HepG2 (cell line): Measurements from ENCODE around the gene OTOP2.

Experiments used
- ATF1 ChIP-seq: IDR thresholded peaks from 2 replicates; pipeline ENCODE4 v1.6.1; 2016; ENCODE audit warnings: mild to moderate bottlenecking, control low read depth
- BHLHE40 ChIP-seq: IDR thresholded peaks from 2 replicates; pipeline ENCODE4 v1.6.1; 2011; ENCODE audit warnings: low read length, improper control_type of control experiment
- CTCF ChIP-seq: sonication (generic); formaldehyde crosslinking; IDR thresholded peaks from 2 replicates; pipeline ENCODE4 v1.5.0; 2020; ENCODE audit warnings: mild to moderate bottlenecking, missing genetic modification reagents, moderate library complexity
- ELF3 ChIP-seq: IDR thresholded peaks from 2 replicates; pipeline ENCODE4 v1.6.1; 2016; ENCODE audit warnings: missing genetic modification reagents, missing compliant biosample characterization
- GATAD1 ChIP-seq: IDR thresholded peaks from 2 replicates; pipeline ENCODE4 v1.6.1; 2016; ENCODE audit warnings: missing genetic modification reagents, missing compliant biosample characterization
- GTF3A ChIP-seq: sonication (generic); formaldehyde crosslinking; conservative IDR thresholded peaks from 2 replicates; pipeline ENCODE4 v1.4.0; 2020; ENCODE audit warnings: mild to moderate bottlenecking, missing genetic modification reagents
- TARDBP ChIP-seq: sonication (generic); formaldehyde crosslinking; IDR thresholded peaks from 2 replicates; pipeline ENCODE4 v1.8.0; 2022; ENCODE audit warnings: mild to moderate bottlenecking, missing genetic modification reagents
- ZNF567 ChIP-seq: sonication (generic); formaldehyde crosslinking; IDR thresholded peaks from 2 replicates; pipeline ENCODE4 v1.8.1; 2023; ENCODE audit warnings: mild to moderate bottlenecking, missing genetic modification reagents, borderline replicate concordance
- ZSCAN9 ChIP-seq: IDR thresholded peaks from 2 replicates; pipeline ENCODE4 v1.6.1; 2016; ENCODE audit warnings: borderline replicate concordance

- TF ChIP-seq BHLHE40 (no peak), GTF3A (no peak), GATAD1 (CRISPR knock-in tag) (no peak), CTCF (CRISPR knock-in tag) (no peak), ZSCAN9 (CRISPR knock-in tag) (no peak), ATF1 (CRISPR knock-in tag) (no peak), ZNF567 (no peak), TARDBP (CRISPR knock-in tag) (no peak), ELF3 (CRISPR knock-in tag) (no peak)
Measured at GRCh38 chr17:74935048-74935447, 11.0 kb downstream of the OTOP2 start.
